Eye (tissue), 1 donor: ENCODE results near the gene PPFIA3.

Experiments used
- DNase-seq: peaks from one replicate; pipeline ENCODE4 v3.0.0-alpha.2; 2015

Gene PPFIA3

DNA sequence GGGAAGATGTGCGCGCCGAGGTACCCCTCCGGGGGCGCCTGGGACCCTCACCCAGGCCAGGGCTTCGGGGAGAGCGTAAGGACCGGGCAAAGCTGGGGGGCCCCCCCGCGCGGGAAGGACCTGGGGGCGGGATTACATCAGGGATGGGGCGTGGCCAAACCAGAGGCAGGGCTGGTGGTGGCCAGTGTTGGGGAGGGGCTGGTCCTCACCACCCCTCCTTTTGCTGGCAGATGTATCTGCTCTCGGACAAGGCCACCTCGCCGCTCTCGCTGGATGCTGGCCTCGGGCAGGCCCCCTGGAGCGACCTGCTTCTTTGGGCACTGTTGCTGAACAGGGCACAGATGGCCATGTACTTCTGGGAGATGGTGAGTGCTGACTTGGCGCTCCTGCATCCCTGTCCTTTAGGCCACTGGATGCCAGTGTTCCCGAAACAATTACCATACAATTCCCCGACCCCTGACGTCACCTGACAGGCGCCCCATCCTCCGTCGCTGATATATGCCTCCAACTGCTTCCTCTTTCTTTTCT is 63.6 kb downstream of the PPFIA3 start:
- no peak for DNase-seq

DNA sequence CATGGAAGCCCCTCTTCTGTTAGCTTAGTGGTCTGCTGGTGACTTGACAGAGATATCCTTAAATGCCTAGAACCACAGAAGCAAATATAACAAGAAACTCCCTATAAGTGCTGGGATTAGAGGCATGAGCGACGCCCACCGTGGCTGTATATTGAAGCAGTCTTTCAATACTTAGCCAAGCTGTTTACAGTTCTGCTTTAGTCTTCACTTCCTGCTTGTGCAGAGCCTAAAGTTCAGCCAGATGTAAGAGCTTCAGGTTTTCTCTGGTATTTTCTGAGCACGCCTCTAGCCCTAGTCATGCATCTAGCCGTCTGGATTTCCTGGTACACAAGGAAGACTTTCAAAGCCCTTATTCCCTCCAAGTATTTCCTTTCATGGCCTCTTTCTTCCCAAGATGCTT is 66.8 kb downstream of the PPFIA3 start:
- DNase-seq: no peak

DNA sequence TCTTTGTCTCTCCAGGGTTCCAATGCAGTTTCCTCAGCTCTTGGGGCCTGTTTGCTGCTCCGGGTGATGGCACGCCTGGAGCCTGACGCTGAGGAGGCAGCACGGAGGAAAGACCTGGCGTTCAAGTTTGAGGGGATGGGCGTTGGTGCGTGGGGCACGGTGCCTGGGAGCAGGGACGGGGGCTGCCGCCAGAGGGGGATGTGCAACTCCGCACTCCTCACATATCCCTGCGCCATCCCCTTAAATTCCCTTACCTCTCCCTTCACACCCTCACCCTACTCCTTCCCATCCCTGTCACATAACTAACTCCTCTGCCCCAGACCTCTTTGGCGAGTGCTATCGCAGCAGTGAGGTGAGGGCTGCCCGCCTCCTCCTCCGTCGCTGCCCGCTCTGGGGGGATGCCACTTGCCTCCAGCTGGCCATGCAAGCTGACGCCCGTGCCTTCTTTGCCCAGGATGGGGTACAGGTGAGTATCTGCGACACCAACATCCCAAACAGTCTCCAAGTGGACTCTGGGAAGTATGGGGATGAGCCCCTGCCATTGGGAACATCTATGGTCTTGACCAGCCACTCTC is 69.4 kb downstream of the PPFIA3 start:
- no peak for DNase-seq

DNA sequence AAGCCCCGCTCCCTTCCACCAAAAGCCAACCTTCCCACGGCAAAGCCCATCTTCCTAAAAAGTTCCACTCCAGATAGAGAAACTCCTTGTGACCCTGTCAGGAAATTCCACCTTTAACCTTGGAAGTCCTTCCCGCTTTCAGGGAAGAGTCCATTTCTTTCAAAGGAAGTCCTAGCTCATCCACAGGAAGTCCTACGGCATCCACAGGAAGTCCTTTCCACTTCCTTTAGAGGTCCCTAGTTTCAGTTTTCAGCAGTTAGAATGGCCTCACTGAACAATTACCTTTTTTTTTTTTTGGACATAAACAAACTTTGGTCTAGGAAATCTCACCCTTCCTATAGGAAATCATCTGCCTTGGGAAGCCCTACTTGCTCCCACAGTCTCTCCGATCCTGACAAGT is 69.9 kb downstream of the PPFIA3 start:
- DNase-seq: no peak

DNA sequence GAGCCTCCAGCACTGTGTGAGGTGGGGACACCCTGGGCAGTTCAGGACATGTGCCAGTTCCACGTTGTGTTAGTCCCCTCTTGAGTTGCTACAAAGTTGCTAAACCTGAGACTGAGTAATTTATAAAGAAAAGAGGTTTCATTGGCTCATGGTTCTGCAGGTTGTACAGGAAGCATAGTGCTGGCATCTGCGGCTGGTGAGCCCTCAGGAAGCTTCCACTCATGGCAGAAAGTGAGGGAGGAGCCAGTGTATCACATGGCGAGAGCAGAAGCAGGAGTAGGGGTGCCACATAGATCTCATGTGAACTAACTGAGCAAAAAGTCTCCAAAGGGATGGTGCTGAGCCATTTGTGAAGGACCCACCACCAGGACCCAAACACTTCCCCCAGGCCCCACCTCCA is 71.4 kb downstream of the PPFIA3 start:
- no peak for DNase-seq

DNA sequence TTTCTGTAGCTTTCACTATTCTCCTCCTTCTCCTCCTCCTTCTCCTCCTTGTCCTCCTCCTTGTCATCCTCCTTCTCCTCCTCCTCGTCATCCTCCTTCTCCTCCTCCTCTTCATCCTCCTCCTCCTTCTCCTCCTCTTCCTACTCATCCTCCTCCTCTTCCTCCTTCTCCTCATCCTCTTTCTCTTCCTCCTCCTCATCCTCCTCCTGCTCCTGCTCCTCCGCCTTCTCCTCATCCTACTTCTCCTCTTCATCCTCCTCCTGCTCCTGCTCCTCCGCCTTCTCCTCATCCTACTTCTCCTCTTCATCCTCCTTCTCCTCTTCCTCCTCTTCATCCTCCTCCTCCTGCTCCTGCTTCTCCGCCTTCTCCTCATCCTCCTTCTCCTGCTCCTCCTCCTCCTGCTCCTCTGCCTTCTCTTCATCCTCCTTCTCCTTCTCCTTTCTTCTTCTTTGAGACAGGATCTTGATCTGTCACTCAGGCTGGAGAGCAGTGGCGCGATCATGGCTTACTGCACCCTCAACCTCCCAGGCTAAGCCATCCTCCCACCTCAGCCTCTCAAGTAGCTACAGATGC is 74.6 kb downstream of the PPFIA3 start:
- DNase-seq: no peak

DNA sequence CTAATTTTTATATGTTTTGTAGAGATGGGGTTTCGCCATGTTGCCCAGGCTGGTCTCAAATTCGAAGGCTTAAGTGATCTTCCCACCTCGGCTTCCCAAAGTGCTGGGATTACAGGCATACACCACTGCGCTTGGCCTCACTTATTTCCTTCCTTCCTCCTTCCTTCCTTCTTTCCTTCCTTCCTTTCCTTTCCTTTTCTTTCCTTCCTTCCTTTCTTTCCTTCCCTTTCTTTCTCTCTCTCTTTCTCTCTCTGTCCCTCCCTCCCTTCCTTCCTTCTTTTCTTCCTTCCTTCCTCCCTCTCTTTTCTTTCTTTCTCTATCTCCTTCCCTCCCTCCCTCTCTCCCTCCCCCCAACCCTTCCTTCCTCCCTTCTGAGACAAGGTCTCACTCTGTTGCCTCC is 75.1 kb downstream of the PPFIA3 start:
- no peak for DNase-seq

DNA sequence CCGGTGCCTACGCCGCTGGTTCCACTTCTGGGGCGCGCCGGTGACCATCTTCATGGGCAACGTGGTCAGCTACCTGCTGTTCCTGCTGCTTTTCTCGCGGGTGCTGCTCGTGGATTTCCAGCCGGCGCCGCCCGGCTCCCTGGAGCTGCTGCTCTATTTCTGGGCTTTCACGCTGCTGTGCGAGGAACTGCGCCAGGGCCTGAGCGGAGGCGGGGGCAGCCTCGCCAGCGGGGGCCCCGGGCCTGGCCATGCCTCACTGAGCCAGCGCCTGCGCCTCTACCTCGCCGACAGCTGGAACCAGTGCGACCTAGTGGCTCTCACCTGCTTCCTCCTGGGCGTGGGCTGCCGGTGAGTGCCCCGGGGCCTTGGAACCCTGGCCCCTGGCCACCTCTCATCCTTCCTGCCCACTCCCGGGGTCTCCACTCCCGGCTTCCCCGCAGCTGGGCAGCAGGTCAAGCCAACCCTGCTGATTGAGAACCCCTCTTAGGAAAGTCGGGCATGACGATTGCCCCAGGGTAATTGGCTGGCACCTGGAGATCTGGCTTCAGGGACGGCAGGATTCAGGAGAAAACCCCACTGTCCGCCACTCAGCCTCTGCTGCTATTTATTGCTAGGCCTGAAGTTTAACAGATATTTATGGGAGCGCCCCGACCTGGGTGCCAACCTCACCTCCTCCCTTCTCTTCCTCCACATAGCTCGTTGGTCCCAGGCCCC is 77.3 kb downstream of the PPFIA3 start:
- DNase-seq: no peak

DNA sequence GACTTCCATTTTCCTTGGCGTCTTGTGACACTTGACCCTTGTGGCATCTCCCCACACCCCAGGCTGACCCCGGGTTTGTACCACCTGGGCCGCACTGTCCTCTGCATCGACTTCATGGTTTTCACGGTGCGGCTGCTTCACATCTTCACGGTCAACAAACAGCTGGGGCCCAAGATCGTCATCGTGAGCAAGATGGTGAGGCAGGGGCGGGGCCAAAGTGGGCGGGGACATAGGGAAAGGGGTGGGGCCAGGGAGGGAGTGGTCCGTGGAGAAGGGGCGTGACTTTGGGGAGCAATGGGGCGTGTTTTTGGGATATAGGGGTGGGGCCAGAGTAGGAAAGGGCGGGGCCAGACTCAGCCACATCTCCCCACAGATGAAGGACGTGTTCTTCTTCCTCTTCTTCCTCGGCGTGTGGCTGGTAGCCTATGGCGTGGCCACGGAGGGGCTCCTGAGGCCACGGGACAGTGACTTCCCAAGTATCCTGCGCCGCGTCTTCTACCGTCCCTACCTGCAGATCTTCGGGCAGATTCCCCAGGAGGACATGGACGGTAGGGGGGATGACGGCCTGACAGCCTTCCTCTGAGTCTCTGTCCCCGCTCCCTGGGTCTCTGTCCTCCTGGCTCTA is 81.0 kb downstream of the PPFIA3 start:
- DNase-seq: no peak
